Measurements from ENCODE around the gene ALG1. TPM values are rescaled to one million over a fixed set of nuclear protein-coding genes. Genes with fewer than 3 reads are reported as not detected.
A peak's percentile ranks its signal among the peaks of the same experiment; 100 is the strongest.

ALG1 gene
- total and polyA plus RNA-seq, 2 experiments from 2014 or later, result 20.2 to 36.4 TPM

DNA sequence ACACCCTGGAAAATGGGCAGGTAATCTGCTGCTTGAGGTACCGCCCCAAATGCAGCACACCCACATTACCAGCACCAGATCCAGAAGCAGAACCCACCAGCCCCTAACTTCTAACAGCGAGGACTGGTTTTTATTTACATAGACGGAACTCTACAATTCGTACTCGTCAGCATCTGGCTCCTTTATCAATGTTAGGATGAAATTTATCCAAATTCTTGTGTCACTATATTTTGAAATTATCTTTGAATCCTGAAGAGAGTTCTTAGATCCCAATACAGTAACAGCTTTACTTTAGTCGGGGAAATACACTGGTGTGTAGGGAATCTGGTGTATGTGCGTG, 332 bp upstream of the ALG1 start (continued):
- TF ChIP-seq, protein P1, sequence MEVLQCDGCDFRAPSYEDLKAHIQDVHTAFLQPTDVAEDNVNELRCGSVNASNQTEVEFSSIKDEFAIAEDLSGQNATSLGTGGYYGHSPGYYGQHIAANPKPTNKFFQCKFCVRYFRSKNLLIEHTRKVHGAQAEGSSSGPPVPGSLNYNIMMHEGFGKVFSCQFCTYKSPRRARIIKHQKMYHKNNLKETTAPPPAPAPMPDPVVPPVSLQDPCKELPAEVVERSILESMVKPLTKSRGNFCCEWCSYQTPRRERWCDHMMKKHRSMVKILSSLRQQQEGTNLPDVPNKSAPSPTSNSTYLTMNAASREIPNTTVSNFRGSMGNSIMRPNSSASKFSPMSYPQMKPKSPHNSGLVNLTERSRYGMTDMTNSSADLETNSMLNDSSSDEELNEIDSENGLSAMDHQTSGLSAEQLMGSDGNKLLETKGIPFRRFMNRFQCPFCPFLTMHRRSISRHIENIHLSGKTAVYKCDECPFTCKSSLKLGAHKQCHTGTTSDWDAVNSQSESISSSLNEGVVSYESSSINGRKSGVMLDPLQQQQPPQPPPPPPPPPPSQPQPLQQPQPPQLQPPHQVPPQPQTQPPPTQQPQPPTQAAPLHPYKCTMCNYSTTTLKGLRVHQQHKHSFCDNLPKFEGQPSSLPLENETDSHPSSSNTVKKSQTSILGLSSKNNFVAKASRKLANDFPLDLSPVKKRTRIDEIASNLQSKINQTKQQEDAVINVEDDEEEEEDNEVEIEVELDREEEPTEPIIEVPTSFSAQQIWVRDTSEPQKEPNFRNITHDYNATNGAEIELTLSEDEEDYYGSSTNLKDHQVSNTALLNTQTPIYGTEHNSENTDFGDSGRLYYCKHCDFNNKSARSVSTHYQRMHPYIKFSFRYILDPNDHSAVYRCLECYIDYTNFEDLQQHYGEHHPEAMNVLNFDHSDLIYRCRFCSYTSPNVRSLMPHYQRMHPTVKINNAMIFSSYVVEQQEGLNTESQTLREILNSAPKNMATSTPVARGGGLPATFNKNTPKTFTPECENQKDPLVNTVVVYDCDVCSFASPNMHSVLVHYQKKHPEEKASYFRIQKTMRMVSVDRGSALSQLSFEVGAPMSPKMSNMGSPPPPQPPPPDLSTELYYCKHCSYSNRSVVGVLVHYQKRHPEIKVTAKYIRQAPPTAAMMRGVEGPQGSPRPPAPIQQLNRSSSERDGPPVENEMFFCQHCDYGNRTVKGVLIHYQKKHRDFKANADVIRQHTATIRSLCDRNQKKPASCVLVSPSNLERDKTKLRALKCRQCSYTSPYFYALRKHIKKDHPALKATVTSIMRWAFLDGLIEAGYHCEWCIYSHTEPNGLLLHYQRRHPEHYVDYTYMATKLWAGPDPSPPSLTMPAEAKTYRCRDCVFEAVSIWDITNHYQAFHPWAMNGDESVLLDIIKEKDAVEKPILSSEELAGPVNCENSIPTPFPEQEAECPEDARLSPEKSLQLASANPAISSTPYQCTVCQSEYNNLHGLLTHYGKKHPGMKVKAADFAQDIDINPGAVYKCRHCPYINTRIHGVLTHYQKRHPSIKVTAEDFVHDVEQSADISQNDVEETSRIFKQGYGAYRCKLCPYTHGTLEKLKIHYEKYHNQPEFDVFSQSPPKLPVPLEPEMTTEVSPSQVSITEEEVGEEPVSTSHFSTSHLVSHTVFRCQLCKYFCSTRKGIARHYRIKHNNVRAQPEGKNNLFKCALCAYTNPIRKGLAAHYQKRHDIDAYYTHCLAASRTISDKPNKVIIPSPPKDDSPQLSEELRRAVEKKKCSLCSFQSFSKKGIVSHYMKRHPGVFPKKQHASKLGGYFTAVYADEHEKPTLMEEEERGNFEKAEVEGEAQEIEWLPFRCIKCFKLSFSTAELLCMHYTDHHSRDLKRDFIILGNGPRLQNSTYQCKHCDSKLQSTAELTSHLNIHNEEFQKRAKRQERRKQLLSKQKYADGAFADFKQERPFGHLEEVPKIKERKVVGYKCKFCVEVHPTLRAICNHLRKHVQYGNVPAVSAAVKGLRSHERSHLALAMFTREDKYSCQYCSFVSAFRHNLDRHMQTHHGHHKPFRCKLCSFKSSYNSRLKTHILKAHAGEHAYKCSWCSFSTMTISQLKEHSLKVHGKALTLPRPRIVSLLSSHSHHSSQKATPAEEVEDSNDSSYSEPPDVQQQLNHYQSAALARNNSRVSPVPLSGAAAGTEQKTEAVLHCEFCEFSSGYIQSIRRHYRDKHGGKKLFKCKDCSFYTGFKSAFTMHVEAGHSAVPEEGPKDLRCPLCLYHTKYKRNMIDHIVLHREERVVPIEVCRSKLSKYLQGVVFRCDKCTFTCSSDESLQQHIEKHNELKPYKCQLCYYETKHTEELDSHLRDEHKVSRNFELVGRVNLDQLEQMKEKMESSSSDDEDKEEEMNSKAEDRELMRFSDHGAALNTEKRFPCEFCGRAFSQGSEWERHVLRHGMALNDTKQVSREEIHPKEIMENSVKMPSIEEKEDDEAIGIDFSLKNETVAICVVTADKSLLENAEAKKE (CRISPR knock-in tag; IDR thresholded peaks at IDR 0.05), result no peak
- TF ChIP-seq, protein P2, sequence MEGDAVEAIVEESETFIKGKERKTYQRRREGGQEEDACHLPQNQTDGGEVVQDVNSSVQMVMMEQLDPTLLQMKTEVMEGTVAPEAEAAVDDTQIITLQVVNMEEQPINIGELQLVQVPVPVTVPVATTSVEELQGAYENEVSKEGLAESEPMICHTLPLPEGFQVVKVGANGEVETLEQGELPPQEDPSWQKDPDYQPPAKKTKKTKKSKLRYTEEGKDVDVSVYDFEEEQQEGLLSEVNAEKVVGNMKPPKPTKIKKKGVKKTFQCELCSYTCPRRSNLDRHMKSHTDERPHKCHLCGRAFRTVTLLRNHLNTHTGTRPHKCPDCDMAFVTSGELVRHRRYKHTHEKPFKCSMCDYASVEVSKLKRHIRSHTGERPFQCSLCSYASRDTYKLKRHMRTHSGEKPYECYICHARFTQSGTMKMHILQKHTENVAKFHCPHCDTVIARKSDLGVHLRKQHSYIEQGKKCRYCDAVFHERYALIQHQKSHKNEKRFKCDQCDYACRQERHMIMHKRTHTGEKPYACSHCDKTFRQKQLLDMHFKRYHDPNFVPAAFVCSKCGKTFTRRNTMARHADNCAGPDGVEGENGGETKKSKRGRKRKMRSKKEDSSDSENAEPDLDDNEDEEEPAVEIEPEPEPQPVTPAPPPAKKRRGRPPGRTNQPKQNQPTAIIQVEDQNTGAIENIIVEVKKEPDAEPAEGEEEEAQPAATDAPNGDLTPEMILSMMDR (conservative IDR thresholded peaks at IDR 0.05; ENCODE audit: low read depth in 2 of 2), result no peak

DNA sequence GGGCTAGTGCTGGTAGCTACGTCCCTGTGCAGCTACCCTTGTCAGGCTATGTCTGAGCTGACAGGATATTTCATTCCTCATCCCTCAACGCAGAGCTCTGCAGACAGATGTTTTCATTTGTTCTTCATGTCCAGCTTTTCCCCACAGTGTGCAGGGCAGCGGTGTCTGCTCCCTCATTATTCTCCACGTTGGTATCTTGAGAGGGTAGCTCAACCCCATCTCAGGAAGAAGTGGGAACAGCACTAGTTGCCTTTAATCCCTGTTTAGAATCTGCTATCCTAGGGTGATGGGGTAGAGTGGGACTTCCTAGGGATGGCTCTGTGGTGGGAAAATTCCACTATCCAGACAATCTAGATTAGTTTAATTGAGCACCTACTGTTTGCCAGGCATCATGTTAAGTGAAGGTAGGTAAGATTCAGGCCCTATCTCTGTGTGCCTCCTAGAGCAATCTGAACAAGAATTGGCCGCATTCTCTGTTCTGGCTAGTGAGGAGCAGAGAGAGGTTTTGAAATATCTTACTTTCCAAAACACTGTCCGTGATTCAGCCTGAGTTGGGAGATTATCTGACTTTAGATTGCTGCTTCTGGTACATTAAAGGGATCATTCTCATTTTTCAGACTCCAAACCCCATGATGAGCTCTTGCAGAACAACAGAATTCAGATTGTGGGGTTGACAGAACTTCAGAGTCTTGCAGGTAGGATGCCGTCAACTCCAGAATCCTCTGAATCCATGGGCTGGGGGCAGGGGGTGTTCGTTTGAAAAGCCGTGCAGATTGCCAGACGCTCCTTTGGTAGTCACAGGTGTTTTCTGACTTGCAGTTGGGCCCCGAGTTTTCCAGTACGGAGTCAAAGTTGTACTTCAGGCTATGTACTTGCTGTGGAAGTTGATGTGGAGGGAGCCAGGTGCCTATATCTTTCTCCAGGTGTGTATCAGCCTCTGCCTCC, 963 bp downstream of the ALG1 start:
- H3K27ac ChIP-seq (ENCODE audit: low read depth), result peak overlapping the region; percentile 84
- Mint-ChIP-seq H3K27me3 (ENCODE audit: insufficient read depth, low read depth, poor library complexity) (peaks cover 16% of the 10 kb centered on the region), H3K27ac (peak overlapping the region; percentile 95; the same call in 1 of the 2 replicates), H3K36me3 (ENCODE audit: low read depth) (peaks cover 28% of the 10 kb centered on the region), H3K4me3 (peak overlapping the region; percentile 96), H3K9me3 (0 out of 3 replicates have a peak, but pooled peaks cover 3% of the 10 kb centered on the region), H3K4me1 (peaks cover 12% of the 10 kb centered on the region; the same call in 2 of the 3 replicates)
- peaks cover 7% of the 10 kb centered on the region for H3K4me1 ChIP-seq (ENCODE audit: insufficient read depth)
- H3K36me3 ChIP-seq (ENCODE audit: insufficient read depth), result no peaks in the 10 kb centered on the region; the same call in 1 of the 2 replicates
- peak overlapping the region; percentile 97 for H2AFZ ChIP-seq
- peaks cover 35% of the 10 kb centered on the region for H3K79me2 ChIP-seq (replicated peaks; ENCODE audit: insufficient read depth)
- peak overlapping the region; percentile 94 for H3K4me3 ChIP-seq
- no peaks in the 10 kb centered on the region for H3K27me3 ChIP-seq (ENCODE audit: insufficient read depth)
- no peaks in the 10 kb centered on the region for H3K9me2 ChIP-seq (ENCODE audit: insufficient read depth)
- DNase-seq (ENCODE audit: low spot score), result no peak
- no peaks in the 10 kb centered on the region; the same call in 1 of the 2 replicates for H3F3A ChIP-seq (replicated peaks; ENCODE audit: low read depth)
- H3K4me2 ChIP-seq, result peak overlapping the region; percentile 97
- no peak for ATAC-seq
- H4K20me1 ChIP-seq (replicated peaks; ENCODE audit: insufficient read depth), result no peaks in the 10 kb centered on the region; the same call in 1 of the 2 replicates
- TF ChIP-seq EZH2 (IDR thresholded peaks at IDR 0.05; ENCODE audit: low read depth, unreplicated experiment) (no peak), ZNF331 (CRISPR knock-in tag; IDR thresholded peaks at IDR 0.05; ENCODE audit: low read depth) (no peak), ZNF114 (CRISPR knock-in tag; IDR thresholded peaks at IDR 0.05) (no peak), CREB1 (CRISPR knock-in tag; IDR thresholded peaks at IDR 0.05; ENCODE audit: low read depth) (no peak), EZH2phosphoT487 (IDR thresholded peaks at IDR 0.05; ENCODE audit: unreplicated experiment) (no peak)
- TF ChIP-seq, protein P3, sequence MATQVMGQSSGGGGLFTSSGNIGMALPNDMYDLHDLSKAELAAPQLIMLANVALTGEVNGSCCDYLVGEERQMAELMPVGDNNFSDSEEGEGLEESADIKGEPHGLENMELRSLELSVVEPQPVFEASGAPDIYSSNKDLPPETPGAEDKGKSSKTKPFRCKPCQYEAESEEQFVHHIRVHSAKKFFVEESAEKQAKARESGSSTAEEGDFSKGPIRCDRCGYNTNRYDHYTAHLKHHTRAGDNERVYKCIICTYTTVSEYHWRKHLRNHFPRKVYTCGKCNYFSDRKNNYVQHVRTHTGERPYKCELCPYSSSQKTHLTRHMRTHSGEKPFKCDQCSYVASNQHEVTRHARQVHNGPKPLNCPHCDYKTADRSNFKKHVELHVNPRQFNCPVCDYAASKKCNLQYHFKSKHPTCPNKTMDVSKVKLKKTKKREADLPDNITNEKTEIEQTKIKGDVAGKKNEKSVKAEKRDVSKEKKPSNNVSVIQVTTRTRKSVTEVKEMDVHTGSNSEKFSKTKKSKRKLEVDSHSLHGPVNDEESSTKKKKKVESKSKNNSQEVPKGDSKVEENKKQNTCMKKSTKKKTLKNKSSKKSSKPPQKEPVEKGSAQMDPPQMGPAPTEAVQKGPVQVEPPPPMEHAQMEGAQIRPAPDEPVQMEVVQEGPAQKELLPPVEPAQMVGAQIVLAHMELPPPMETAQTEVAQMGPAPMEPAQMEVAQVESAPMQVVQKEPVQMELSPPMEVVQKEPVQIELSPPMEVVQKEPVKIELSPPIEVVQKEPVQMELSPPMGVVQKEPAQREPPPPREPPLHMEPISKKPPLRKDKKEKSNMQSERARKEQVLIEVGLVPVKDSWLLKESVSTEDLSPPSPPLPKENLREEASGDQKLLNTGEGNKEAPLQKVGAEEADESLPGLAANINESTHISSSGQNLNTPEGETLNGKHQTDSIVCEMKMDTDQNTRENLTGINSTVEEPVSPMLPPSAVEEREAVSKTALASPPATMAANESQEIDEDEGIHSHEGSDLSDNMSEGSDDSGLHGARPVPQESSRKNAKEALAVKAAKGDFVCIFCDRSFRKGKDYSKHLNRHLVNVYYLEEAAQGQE (IDR thresholded peaks at IDR 0.05; ENCODE audit: unreplicated experiment), result no peak
- TF ChIP-seq, protein P2 (conservative IDR thresholded peaks at IDR 0.05; ENCODE audit: low read depth in 2 of 2), result no peak

Data from GM23338 (cell line).